Renal cortical epithelial cell (primary cell): ENCODE measurements around the gene TMEM231. TPM values are rescaled to one million over a fixed set of nuclear protein-coding genes. Genes with fewer than 3 reads are reported as not detected.
"Not testable (repeated sequence)": the region's sequence is repeated elsewhere in the genome, so short reads cannot be mapped to it uniquely, and the experiment has no call there.

ENCODE experiments used
- DNase-seq: peaks from one replicate; pipeline ENCODE4 v3.0.0-alpha.2; 2011; ENCODE audit warnings: low read depth
- total RNA-seq: library from RNA; depleted of rRNA; stranded (reverse); fragments of >200 nt; gene quantifications from 2 replicates; pipeline ENCODE4 v1.2.3, GENCODE V29; 2014

Gene TMEM231
- total RNA-seq, 1 donor from 2014 or later, result 18.3 TPM

DNA sequence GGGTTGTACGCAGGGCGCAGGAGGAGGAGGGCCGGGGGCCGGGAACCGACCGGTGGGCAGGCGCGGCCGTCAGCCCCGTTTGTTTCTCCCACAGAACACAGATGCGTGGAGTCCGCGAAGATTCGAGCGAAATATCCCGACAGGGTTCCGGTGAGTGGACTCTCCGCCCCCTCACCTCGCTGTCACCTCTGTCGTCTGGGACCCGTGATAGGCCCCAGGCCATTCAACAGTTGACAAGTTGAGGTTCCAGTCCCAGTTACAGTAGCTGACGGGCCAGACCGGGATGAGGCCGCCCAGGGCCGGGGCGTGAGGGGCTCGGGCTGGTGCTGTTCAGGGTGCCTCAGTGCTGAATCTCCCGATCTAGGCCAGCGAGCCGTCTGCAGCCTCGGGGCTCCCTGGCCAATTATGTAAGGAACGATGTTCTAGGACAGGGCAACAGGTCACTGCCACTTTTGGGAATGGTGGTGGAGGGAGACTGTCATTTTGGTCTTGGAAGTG lies 10.8 kb upstream of the TMEM231 start:
- no peak for DNase-seq

DNA sequence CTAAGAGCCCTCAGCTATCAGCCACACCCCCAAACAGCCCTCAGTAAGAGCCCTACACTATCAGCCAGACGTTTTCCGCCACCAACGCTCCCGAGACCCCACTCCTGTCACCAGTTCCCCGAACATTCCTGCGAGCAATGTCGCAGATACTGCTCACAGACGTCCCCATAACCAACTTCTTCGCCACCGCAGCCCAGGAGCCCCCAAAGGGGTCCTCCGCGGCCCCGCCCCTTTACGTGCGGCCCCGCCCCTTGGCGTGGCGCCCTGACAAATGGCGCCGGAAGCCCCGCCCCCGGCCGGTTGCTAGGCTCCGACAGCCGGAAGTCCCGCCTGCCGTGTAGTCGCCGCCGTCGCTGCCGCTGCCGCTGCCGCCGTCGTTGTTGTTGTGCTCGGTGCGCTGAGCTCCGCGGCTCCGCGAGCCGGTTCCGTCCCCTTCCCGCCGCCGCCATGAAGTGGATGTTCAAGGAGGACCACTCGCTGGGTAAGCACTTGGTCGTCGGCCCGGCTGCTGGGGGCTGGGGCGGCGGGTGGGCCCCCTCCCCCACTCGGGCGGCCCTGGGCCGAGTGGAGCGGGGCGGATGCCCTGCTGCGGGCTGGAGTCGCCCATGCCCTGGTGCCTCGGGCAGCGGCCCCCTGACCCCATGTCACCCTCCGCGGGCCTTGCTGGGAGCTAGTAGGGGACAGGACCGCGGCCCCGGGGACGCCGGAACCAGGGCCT lies 10.1 kb upstream of the TMEM231 start, which contains the start of gene GABARAPL2:
Gene GABARAPL2 (plus strand): TSS at position 340 of the 718 bp plus-strand sequence. CDS start 108 bp downstream, at position 448.
- peak; percentile 49 for DNase-seq

DNA sequence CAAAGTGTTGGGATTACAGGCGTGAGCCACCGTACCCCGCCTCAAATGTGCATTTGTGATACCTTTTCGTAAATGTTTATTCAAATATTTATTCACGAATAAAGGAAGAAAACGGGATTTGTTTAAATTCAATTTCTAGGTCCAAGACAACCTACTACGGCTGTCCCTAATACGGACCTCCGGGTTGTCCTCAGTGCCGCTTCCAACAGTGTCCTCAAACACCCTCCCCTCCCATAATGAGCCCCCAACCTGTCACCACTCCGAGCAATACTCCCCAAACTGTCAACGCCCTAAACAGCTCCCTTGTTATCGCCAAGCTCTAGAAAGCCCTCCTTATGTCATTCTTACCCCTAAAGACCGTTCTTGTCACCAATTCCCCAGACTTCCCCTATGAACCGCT lies 9.6 kb upstream of the TMEM231 start:
- no peak for DNase-seq

DNA sequence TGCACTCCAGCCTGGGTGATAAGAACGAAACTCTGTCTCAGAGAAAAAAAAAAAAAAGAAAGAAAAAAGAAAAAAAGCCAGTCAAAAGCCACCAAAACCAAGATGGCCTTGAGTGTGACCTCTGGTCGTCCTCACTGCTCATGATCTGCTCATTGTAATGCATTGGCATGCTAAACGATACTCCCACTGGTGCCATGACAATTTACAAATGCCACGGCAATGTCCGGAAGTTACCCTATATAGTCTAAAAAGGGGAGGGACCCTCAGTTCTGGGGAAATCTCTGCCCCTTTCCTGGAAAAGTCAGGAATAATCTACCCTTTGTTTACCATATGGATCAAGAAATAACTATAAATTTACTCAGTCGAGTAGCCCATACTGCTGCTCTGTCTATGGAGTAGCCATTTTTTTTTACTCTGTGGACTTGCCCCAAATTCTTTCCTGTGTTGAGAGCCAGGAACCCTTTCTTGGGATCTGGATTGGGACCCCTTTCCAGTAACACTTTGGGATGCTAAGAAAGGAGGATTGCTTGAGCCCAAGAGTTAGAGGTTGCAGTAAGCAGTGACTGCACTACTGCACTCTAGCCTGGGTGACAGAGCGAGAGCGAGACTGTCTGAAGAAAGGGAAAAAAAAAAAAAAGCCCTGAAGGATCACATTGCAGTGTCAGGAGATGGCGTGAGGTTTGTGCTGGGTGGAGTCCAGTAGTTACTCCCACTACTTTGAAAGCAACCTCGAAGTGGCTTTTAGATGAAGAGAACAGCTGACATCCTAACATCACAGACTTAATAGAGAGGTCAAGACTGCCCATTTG lies 3.7 kb upstream of the TMEM231 start:
- peak; percentile 34 for DNase-seq

DNA sequence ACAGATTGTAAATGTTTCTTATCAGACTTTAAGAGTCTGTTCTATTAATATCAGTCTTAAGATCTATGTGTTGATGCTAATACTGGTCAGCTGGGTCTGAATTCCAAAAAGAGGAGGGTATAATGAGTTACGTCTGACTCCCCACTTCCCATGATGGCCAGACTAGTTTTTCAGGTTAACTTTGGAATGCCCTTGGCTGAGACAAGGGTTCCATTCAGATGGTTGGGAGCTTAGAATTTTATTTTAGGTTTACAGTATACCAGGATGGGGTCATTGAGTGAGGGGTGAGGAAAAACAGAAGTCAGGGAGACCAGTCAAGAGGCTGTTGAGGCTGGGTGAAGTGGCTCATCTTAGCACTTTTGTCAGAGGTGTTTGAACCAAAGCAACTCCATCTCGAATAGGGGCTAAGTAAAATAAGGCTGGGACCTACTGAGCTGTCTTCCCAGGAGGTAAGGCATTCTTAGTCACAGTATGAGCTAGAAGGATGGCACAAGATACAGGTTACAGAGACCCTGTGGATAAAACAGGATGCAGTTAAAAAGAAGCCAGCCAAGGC lies 2.9 kb upstream of the TMEM231 start:
- DNase-seq, result no peak

DNA sequence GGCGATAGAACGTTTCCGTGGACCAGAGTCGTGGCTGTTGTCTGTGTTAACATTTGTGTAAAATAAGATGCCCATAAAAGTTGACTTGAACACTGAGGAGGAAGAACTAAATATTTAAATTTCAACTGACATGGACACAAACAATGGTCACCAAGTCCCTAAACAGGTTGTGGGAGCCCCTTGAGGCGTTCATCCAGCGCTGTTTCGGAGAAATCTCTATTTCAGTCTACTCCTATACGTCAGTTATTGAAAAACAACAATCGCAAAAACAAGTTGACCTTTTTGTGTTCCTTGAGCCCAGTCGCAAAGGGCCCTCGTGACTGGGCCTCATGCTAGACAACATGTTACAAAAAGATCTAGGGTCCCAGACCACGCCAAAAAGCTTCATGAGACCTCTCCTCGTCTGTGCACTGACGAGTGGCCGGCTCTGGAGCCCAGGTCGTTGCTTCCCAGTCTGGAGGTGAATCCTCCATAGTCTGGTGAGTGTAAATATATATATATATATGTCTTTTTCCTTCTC lies 439 bp upstream of the TMEM231 start:
- DNase-seq, result no peak

DNA sequence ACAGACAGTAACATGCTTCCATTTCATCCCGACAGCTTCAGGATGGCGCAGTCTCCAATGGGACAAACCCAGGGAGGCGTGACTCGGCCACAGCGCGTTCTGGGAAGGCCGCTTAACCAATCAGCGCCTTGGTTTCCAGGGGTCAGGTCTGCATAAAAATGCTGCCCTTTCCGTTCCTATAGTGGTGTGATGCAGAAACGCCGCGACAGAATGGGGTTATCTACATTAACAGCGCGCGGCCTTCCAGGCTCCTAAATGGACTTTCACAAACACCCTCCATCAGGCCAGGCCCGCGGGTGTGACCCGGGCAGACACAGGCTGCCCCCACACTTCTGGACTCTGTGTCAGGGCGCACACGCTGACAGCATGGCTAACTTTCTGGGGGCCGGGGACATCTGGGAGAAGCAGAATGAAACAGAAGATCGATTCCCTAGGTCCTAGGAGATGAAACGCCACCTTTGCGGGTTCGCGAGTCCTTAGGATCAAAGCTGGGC lies 792 bp downstream of the TMEM231 start:
- peak; percentile 71 for DNase-seq

DNA sequence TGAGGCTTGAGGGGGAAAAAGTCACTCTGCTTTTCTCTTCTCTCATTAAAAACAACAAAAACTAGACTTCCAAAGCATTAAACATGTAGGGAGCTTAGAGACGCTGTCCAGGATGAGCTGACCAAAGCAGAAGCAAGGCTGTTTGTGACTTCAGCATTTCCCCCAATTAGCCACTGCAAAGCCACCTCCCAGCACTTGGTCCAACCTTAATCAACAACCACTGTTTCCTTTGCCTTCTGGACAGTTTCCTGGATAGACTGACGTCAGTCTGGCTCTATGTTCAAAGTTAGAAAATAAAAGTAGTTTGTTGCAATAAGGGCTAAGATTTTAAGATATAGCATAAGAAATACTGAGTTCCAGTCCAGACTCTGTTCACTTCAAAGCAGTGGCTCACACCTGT lies 3.1 kb downstream of the TMEM231 start:
- no peak for DNase-seq

DNA sequence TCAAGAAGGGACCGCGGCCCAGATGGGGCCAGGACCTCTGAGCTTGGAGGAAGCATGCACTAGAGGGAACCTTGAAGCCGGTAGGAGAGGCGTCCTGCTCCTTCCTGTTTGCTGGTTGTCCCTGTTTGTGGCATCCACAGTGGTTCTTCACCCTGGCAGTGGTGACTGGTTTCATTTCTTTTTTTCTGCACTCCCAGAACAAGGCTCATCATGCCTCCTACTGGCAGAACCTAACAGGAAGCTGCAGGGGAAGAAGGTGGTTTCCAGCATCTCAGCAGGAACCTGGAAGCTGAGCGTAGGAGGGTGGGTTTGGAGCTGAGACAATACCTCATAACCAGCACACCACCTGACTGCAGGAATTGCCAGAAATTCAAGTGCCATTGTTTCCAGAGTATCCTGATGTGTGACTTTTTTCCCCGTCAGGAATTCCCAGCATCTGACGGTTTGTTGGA lies 5.8 kb downstream of the TMEM231 start:
- DNase-seq, result peak; percentile 62

DNA sequence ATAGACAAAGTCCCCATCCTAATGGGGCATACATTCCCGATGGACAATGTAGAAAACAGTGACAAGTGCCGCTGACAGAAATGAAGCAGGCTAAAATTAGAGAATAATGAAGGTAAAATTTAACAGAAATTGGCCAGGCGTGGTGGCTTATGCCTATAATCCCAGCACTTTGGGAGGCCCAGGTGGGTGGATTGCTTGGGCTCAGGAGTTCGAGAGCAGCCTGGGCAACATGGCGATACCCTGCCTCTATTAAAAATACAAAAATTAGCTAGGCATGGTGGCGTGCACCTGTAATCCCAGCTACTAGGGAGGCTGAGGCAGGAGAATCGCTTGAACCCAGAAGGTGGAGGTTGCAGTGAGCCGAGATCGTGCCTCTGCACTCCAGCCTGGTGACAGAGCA lies 7.6 kb downstream of the TMEM231 start:
- not testable (repeated sequence) for DNase-seq

DNA sequence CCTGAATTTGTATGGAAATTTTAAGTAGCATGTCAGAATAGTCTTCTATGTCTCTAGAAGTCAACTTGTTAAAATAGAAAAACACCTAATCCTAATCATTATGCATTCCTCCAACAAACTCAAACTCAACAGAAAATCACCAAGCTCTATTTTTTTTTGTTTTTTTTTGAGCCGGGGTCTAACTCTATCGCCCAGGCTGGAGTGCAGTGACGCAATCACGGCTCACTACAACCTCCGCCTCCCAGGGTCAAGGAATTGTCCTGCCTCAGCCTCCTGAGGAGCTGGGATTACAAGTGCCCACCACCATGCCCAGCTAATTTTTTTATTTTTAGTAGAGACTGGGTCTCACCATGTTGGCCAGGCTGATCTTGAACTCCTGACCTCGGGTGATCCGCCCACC lies 9.8 kb downstream of the TMEM231 start:
- DNase-seq, result no peak

DNA sequence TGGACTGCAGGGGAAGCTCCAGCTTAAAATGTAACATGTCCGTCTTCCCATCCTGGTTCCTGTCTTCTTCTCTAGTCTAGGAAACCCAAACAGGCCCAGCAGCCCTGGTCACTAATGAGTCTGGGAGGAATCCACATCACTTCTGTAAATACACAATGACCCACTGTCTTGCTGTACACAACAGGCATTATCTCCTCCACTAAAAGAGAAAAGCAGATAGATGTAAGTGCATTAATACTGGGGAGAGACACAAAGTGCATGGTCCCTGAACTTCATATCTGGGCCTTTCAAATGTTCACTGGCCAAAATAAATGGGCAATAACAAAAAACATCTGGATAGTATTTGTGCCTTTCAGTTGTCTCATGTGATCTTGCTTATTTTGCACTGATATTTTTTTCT lies 10.2 kb downstream of the TMEM231 start:
- DNase-seq, result not testable (repeated sequence)

DNA sequence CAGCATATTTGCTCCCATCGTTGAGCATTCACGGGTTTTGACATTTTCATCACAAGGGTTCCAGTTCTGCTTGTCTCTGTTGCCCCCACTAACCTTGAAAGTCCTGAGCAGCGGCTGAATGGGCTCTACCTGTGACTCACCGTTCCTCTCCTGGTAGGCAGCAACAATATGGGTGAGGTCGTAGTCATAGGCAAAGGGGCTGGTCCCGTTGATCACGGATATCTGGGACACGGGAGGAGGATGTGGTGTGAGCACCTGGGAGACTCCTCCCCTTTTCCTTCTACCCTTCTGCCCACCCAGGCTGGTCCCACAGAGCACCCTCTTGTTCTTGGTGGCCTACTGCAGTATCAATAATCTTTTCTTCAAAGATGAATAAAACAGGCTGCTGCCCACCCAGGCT lies 13.6 kb downstream of the TMEM231 start:
- DNase-seq, result not testable (repeated sequence)

DNA sequence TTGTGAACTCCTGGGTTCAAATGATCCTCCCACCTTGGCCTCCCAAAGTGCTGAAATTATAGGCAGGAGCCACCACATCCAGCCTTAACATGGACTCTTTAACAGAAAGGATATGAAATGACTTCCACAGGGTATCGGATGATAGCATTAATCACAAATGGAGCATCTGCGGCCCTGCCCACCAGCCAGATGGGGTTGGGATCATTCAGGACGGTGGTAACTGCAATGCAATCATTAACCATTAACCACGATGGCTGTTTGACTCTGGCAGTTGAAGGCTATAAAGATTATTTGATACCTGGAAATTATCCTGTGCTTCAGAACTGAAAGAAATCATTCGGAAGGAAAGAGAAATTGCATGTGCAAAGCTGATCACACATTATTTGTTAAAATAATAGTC lies 14.8 kb downstream of the TMEM231 start:
- no peak for DNase-seq

DNA sequence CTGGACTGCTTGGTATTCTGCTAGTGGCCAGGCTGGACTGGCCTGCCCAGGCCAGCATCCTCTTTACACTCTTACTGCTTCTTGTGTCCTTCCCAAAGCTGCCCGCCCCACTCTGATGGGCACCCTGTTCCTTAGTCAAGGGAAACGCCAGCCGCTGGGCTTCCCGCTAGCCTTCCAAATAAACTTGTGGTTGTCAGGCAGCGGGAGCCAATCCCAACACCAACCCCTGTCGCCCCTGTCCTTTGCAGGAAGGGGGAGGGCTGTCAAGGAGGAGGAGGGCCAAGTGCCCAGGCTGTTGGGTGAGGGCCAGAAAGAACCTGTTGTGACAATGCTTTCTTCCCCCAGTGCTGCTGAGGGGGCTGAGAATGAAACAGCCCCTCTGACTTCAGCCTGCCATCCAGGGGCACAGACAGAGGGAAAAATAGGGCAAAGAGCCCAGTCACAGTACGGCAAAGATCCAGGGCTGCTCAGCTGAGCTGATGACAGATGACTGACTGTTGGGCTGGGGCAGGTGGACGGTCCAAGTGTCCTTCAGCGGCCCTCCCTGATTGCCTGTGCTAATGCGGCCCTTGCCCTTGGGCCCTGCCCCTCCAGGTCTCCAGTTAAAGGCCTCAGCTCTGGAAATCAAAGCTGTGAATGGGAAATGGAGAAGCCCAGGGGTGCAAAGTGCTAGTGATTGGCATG lies 17.0 kb downstream of the TMEM231 start:
- not testable (repeated sequence) for DNase-seq

DNA sequence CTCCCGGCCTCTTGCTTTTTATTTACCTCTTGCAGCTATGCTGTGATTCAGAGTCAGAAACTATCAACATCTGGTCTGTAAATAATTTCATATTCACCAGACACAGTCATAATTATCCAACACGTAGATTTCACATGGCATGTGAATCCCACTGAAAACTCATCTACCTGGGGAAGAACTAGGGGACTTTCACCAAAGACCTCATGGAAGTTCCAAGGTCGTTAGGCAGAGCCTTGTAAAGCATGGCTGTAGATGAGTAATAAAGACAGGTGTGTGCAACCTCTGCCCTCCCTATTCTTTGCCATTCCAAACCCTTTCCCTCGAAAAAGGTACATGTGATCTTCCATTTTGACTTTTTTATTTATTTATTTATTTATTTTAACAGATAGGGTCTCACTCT lies 18.3 kb downstream of the TMEM231 start:
- no peak for DNase-seq

DNA sequence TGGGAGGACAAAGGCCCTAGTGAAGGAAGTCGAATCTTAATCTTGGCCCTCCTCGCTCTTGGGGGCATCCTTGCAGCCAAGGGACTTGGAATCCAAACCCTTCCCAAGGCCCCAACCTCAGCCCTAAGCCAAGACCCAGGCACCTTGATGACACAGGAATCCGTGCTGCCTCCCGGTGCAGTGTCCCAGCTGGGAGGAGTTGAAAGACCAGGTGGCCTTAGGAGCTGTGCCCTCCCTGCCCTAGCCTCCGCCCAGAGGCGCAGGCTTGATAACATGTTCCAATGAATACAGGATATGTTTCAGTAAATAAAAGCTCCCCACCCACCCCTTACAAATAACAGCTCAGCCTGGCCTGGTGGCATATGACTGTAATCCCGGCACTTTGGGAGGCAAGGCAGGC lies 20.2 kb downstream of the TMEM231 start, which contains the start of gene CHST5:
Gene CHST5 (minus strand): TSS at position 208 of the 400 bp plus-strand sequence. CDS start 5,724 bp downstream, outside the sequence.
- no peak for DNase-seq

DNA sequence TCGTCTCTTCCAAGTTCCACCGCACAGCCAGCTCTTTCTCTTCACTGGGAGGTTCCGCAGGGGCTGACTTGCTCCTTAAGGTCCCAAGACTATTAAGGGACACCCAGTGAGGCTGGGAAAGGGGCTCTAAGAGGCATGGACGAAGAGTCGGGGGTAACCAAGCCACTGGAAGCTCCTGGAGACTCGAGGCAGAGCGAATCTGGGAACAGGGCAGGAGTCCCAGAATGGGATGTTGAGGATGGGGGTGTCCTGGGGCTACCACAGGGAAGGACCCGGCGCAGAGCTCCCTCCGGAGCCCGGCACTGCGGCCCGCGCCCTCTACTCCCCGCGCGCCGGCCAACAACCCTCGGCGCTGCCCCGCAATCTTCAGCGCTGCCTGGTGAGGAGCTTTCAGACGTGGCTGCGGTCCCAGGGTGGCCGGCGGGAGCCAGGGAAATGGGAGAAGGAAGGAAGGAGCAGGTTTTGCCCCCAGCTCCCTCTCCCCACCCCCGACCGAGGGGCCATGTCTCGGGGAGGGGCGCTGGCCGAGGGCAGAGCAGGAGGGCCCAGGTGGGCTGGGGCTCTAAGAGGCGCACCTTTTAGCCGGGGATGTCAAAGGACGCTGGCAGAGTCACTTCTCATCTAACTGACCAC lies 20.7 kb downstream of the TMEM231 start:
- no peak for DNase-seq

DNA sequence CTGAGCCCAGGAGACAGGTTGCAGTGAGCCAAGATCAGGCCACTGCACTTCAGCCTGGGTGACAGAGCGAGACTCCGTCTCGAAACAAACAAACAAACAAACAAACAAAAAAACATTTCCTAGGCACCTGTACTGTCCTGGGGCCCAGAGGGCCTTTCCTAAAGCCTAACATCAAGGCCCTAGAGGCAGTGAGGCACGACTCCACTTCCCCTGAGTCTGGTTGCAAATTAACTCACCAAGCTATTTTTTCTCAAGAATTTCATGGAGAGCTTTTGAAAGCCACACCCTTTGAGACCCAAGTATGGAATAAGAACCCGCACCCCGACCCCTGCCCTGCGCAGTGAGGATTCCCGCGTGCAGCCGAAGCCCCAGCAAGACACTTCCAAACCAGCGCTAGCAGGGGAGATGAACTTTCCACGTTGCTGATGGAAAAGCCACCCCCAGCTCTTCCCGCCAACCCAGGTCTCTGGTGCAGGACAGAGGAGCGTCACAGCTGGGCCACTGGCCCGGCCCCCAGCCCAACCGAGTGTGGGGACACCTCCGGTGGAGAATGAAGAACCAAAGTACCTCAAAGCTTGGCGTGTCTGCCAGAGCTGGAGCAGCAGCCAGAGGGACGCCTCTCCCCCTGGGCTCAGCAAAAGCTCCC lies 21.4 kb downstream of the TMEM231 start:
- DNase-seq, result peak; percentile 35

DNA sequence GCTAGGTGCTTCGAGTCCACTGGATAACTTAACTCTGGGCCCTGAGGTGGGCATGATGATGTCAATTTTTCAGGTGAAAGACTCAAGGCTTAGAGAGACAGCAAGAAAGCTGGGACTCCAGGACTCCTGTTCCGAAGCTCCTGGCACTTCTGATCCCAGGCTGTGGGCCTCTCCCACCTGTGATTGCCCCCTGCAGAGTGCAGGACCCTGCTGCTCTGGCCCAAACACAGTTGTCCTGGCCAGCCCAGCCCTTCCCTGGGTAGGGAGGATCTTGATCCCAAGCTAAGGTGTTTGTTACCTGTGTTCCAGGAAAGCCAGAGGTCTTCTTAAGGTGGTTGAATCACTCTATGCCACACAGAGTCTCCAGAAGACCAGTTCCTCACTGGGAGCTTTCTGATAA lies 23.3 kb downstream of the TMEM231 start:
- DNase-seq, result no peak
